Tongue (tissue), 2 donors: ENCODE results near the gene LPXN. TPM values are rescaled to one million over a fixed set of nuclear protein-coding genes. Genes with fewer than 3 reads are reported as not detected.

Experiments used
- DNase-seq: peaks from one replicate; pipeline ENCODE4 v3.0.0-alpha.2; 2015
- total RNA-seq: library from RNA; depleted of rRNA; stranded (reverse); fragments of >200 nt; gene quantifications from one replicate; pipeline ENCODE4 v1.2.3, GENCODE V29; 2014

Gene LPXN
- total RNA-seq, result 3.9 TPM

GRCh38 chr11:58575377-58576020 is at the start of gene LPXN:
LPXN (minus strand) TSS chr11:58575856; CDS start chr11:58575772, 84 bp downstream.
- no peak for DNase-seq

- DNase-seq, result peak; percentile 5
Observed at GRCh38 chr11:58625086-58625485, 49.4 kb upstream of the LPXN start.

GRCh38 chr11:58622344-58622743 is 46.7 kb upstream of the LPXN start, which contains the start of gene CNTF:
CNTF (plus strand) TSS chr11:58622665; CDS start chr11:58622753, 88 bp downstream.
- no peak for DNase-seq

- no peak for DNase-seq
Observed at GRCh38 chr11:58621586-58622262, 46.1 kb upstream of the LPXN start.

GRCh38 chr11:58617976-58618557 is 42.4 kb upstream of the LPXN start:
- no peak for DNase-seq

- peak; percentile 13 for DNase-seq
Observed at GRCh38 chr11:58616594-58616993, 40.9 kb upstream of the LPXN start.

GRCh38 chr11:58615559-58615958 is 39.9 kb upstream of the LPXN start:
- no peak for DNase-seq

GRCh38 chr11:58613228-58613627 is 37.6 kb upstream of the LPXN start:
- no peak for DNase-seq

- no peak for DNase-seq
Observed at GRCh38 chr11:58609723-58610122, 34.1 kb upstream of the LPXN start.

GRCh38 chr11:58608331-58608730 is 32.7 kb upstream of the LPXN start:
- DNase-seq, result no peak

- DNase-seq, result no peak
Observed at GRCh38 chr11:58606930-58607714, 31.5 kb upstream of the LPXN start.

- DNase-seq, result no peak
Observed at GRCh38 chr11:58600510-58600909, 24.9 kb upstream of the LPXN start.

- no peak for DNase-seq
Observed at GRCh38 chr11:58597486-58598144, 22.0 kb upstream of the LPXN start.

GRCh38 chr11:58596621-58597020 is 21.0 kb upstream of the LPXN start:
- no peak for DNase-seq

GRCh38 chr11:58594826-58595225 is 19.2 kb upstream of the LPXN start:
- no peak for DNase-seq

GRCh38 chr11:58592760-58593472 is 17.3 kb upstream of the LPXN start:
- no peak for DNase-seq

- DNase-seq, result no peak
Observed at GRCh38 chr11:58591659-58592058, 16.0 kb upstream of the LPXN start.

- DNase-seq, result no peak
Observed at GRCh38 chr11:58586998-58587397, 11.3 kb upstream of the LPXN start.

GRCh38 chr11:58582437-58582836 is 6.8 kb upstream of the LPXN start:
- no peak for DNase-seq

GRCh38 chr11:58580311-58580710 is 4.7 kb upstream of the LPXN start:
- no peak for DNase-seq
